Breast epithelium (tissue), 4 donors: ENCODE data around the gene EXPH5. TPM values are rescaled to one million over a fixed set of nuclear protein-coding genes. Genes with fewer than 3 reads are reported as not detected.

Experiments used
- DNase-seq, 2 donors: peaks; one replicate each; pipeline ENCODE4 v3.0.0-alpha.2; 2019; ENCODE audit warnings: low spot score in 2 of 2
- H3K27ac ChIP-seq, 2 donors: fragments of 200-600 bp; sonication (generic) in 1 of 2; one replicate each; pipeline ENCODE4 v1.5.1; 2016 to 2019; ENCODE audit warnings: mild to moderate bottlenecking in 1 of 2
- H3K27me3 ChIP-seq, 2 donors: fragments of 200-600 bp; sonication (generic) in 1 of 2; one replicate each; pipeline versions ENCODE4 v1.5.1 to v1.6.0; 2017 to 2019; ENCODE audit warnings: control low read depth in 1 of 2, mild to moderate bottlenecking in 1 of 2
- H3K36me3 ChIP-seq: fragments of 200-600 bp; one replicate; pipeline ENCODE4 v1.5.1; 2019
- H3K4me1 ChIP-seq, 2 donors: fragments of 200-600 bp; sonication (generic); one replicate each; pipeline ENCODE4 v1.5.1; 2016 to 2019; ENCODE audit warnings: control low read depth in 1 of 2
- H3K4me3 ChIP-seq, 3 donors: fragments of 200-600 bp; sonication (generic); 1 replicate in 2 of 3; 2 replicates in 1 of 3; pipeline ENCODE4 v1.5.1; 2016 to 2019; ENCODE audit warnings: mild to moderate bottlenecking in 3 of 3, moderate library complexity in 2 of 3
- H3K9me3 ChIP-seq, 2 donors: fragments of 200-600 bp; sonication (generic) in 1 of 2; one replicate each; pipeline ENCODE4 v1.5.1; 2016 to 2019; ENCODE audit warnings: control low read depth in 1 of 2
- POLR2A ChIP-seq: fragments of 450-650 bp; IDR thresholded peaks from one replicate; pipeline ENCODE4 v1.6.1; 2016; ENCODE audit warnings: antibody characterized with exemption, mild to moderate bottlenecking, moderate library complexity
- POLR2AphosphoS5 ChIP-seq, 3 donors: sonication (generic); formaldehyde crosslinking; IDR thresholded peaks; one replicate each; pipeline ENCODE4 v1.6.1; 2017; ENCODE audit warnings: antibody characterized with exemption in 3 of 3
- intact Hi-C: fragments of 100-400 bp; cut with DNase I; formaldehyde crosslinking; loops from one replicate; pipeline ENCODE4 v1.15.1; 2023; ENCODE audit warnings: low total_unique reads
- total RNA-seq, 3 donors: library from RNA; depleted of rRNA; stranded (reverse); fragments of >200 nt; gene quantifications; one replicate each; pipeline ENCODE4 v1.1.0, GENCODE V29; 2016
- TF ChIP-seq, protein P1 (sequence below), 3 donors: fragments of 450-650 bp; IDR thresholded peaks; one replicate each; pipeline ENCODE4 v1.5.1; 2016 to 2017; ENCODE audit warnings: antibody characterized with exemption in 3 of 3, mild to moderate bottlenecking in 3 of 3, moderate library complexity in 3 of 3

EXPH5 gene
- total RNA-seq, 3 donors from 2014 or later: 3.2 to 16.8 (median 8.8) TPM

DNA sequence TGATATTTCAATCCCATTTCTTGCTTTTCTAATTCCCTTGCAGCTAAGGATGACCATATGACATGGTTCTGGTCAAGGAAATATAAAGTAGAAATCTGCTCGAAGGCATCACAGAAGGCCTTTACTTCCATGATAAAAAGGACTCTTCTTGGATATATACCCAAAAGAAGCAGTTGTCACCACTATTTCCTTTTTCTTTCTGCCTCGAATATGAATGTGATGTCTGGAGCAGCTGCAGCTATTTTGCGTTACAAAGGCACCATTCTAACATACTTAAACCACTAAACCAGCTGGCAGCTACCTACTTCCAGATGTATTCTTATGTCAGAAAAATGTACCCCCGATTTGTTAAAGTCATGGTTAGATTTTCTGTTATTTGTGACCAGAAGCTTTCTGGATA lies 18.9 kb downstream of the EXPH5 start:
- no peaks in the 10 kb centered on the region for H3K27me3 ChIP-seq
- no peaks in the 10 kb centered on the region for H3K9me3 ChIP-seq
- intact Hi-C loops: no loop called here
- no peak overlapping the region for H3K27ac ChIP-seq
- TF ChIP-seq, protein P1, sequence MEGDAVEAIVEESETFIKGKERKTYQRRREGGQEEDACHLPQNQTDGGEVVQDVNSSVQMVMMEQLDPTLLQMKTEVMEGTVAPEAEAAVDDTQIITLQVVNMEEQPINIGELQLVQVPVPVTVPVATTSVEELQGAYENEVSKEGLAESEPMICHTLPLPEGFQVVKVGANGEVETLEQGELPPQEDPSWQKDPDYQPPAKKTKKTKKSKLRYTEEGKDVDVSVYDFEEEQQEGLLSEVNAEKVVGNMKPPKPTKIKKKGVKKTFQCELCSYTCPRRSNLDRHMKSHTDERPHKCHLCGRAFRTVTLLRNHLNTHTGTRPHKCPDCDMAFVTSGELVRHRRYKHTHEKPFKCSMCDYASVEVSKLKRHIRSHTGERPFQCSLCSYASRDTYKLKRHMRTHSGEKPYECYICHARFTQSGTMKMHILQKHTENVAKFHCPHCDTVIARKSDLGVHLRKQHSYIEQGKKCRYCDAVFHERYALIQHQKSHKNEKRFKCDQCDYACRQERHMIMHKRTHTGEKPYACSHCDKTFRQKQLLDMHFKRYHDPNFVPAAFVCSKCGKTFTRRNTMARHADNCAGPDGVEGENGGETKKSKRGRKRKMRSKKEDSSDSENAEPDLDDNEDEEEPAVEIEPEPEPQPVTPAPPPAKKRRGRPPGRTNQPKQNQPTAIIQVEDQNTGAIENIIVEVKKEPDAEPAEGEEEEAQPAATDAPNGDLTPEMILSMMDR (IDR thresholded peaks at IDR 0.05): no peak
- TF ChIP-seq POLR2A: no peak
- TF ChIP-seq POLR2AphosphoS5 (IDR thresholded peaks at IDR 0.05): no peak
- H3K36me3 ChIP-seq: no peaks in the 10 kb centered on the region
- H3K4me3 ChIP-seq: no peak overlapping the region
- no peaks in the 10 kb centered on the region for H3K4me1 ChIP-seq
- DNase-seq: no peak

DNA sequence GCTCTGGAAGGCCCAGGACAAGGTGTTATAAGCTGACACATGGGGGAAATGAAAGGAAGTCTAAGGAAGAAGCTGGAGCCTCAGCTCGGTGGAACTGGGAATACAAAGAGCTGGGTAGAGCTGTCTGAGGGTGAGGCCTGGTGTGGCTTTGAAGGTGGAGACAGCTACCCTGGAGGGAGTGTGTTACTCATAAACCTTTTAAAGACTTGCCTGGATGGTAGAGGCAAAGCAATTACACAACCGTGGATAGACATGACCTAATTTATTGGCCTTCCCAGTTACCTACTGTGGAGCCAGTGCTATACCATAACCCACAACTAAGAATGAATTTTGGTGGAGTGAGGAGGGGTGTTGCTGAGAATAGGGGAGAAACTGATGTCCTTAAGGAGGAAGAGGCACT lies 22.6 kb downstream of the EXPH5 start:
- DNase-seq: no peak
- H3K4me1 ChIP-seq: no peaks in the 10 kb centered on the region
- no peaks in the 10 kb centered on the region for H3K9me3 ChIP-seq
- no peaks in the 10 kb centered on the region for H3K36me3 ChIP-seq
- intact Hi-C loops: no loop called here
- H3K27ac ChIP-seq: no peak overlapping the region
- no peak for TF ChIP-seq POLR2A
- no peak overlapping the region for H3K4me3 ChIP-seq
- H3K27me3 ChIP-seq: no peaks in the 10 kb centered on the region

DNA sequence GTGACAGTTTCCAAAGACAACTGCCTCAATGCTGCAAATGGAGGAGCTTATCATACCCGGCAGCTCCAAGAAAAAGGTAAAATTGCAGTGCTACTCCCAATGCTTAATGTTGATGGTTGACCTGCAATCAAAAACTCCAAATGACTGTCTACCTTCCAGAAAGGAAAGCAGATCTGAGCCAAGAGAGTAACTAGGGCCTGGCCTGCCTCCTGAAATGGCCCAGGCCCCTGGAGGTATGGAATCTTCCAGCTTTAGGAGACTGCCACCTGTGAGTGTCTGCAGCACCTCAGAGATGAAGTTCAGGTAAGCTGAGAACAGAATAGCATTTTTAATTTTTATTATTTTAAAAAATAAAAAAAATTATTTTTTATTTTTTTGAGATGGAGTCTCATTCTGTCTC lies 23.7 kb downstream of the EXPH5 start:
- no peak for TF ChIP-seq POLR2A
- TF ChIP-seq, protein P1 (IDR thresholded peaks at IDR 0.05): no peak
- TF ChIP-seq POLR2AphosphoS5 (IDR thresholded peaks at IDR 0.05): no peak
- Histone ChIP-seq H3K4me3 (no peak overlapping the region), H3K27ac (no peak overlapping the region), H3K4me1 (no peaks in the 10 kb centered on the region), H3K36me3 (no peaks in the 10 kb centered on the region), H3K27me3 (no peaks in the 10 kb centered on the region), H3K9me3 (no peaks in the 10 kb centered on the region)
- DNase-seq: no peak
- intact Hi-C loops: no loop called here

DNA sequence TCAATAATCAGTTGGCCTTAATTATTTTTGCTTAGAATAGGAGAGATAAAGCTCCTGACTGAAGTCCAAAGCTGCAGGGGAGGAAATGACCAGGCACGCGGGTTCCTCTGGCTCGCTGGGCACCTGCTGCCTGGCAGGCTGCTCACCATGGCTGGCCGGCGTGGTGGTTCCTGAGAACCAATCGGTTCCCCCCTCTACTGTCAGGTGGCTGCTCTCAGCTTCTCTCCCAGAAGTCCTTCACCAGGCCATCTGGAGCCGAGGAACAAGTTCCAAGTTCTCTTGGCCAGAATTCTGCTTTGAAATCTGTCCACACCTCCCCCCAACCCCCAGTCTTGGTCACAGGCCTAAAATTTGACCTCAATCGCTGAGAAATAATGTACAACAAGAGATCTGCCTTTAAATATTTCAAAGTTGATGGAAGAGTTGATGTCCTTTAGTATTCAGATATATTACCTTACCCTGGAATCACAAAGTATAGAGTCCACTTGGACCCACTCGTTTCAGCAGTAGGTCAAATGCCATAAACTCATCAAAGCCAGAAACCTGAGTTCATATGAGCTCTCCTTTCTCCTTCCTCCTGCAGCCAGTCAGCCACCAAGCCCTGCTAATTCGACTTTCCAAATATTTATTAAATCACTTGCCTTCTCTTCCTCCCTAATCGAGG lies 25.2 kb downstream of the EXPH5 start:
- H3K4me1 ChIP-seq: no peaks in the 10 kb centered on the region
- no peaks in the 10 kb centered on the region for H3K27me3 ChIP-seq
- H3K4me3 ChIP-seq: no peak overlapping the region
- no peak for DNase-seq
- intact Hi-C loops: no loop called here
- no peaks in the 10 kb centered on the region for H3K9me3 ChIP-seq
- TF ChIP-seq, protein P1 (IDR thresholded peaks at IDR 0.05): no peak
- TF ChIP-seq POLR2A (no peak), POLR2AphosphoS5 (IDR thresholded peaks at IDR 0.05) (no peak)
- H3K27ac ChIP-seq: no peak overlapping the region
- H3K36me3 ChIP-seq: no peaks in the 10 kb centered on the region

DNA sequence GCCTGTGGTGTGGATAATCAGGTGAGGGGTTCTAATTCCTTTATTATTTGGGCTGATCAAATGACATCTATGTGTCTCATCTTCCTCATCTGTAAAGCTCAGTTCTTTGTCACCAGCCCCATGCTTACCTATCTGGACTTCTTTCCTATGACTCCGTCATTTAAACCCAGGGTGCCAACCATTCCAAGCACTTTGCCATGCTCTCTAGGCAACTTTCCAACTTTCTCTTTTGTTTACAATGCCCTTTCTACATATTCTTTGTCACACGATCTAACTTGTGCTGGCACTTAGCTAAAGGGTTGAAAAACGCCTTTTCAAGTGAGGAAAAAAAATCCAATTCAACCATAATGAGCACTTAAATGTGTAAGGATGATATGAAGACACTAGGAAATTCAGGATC lies 27.9 kb downstream of the EXPH5 start:
- Histone ChIP-seq H3K36me3 (no peaks in the 10 kb centered on the region), H3K4me1 (no peaks in the 10 kb centered on the region), H3K27me3 (no peaks in the 10 kb centered on the region), H3K9me3 (no peaks in the 10 kb centered on the region), H3K4me3 (no peak overlapping the region), H3K27ac (peak overlapping the region in 1 of 2 donors; percentile 4)
- DNase-seq: no peak
- intact Hi-C loops: no loop called here
- TF ChIP-seq POLR2A: no peak
- TF ChIP-seq POLR2AphosphoS5 (IDR thresholded peaks at IDR 0.05): no peak
- TF ChIP-seq, protein P1 (IDR thresholded peaks at IDR 0.05): no peak
